Measurements from ENCODE around the gene CDC42SE1.

The CDC42SE1 gene

GRCh38 chr1:151050051-151050688, 9.3 kb downstream of the CDC42SE1 start:
- DNase-seq (ENCODE audit: insufficient read length) (no peak), FAIRE-seq (no peak)
- TF ChIP-seq POLR2A (IDR thresholded peaks at IDR 0.05; ENCODE audit: low read depth, low read length): peak; percentile 63
- TF ChIP-seq TAF1 (IDR thresholded peaks at IDR 0.05; ENCODE audit: borderline replicate concordance, low read depth, low read length): no peak
- peak; percentile 74 for TF ChIP-seq POLR2AphosphoS5 (IDR thresholded peaks at IDR 0.05; ENCODE audit: low read depth, low read length)

- no peak for TF ChIP-seq TAF1 (IDR thresholded peaks at IDR 0.05; ENCODE audit: borderline replicate concordance, low read depth, low read length)
- no peak; the same call in 1 of the 2 replicates for TF ChIP-seq POLR2AphosphoS5 (IDR thresholded peaks at IDR 0.05; ENCODE audit: low read depth, low read length)
- TF ChIP-seq POLR2A (IDR thresholded peaks at IDR 0.05; ENCODE audit: low read depth, low read length): no peak
- no peak for FAIRE-seq
- DNase-seq (ENCODE audit: insufficient read length): no peak
These were observed 10.0 kb downstream of the CDC42SE1 start for GRCh38 chr1:151049458-151049857.

GRCh38 chr1:151048645-151049032, 10.8 kb downstream of the CDC42SE1 start:
- TF ChIP-seq POLR2AphosphoS5 (IDR thresholded peaks at IDR 0.05; ENCODE audit: low read depth, low read length) (no peak; the same call in 1 of the 2 replicates), TAF1 (IDR thresholded peaks at IDR 0.05; ENCODE audit: borderline replicate concordance, low read depth, low read length) (no peak), POLR2A (IDR thresholded peaks at IDR 0.05; ENCODE audit: low read depth, low read length) (no peak)
- FAIRE-seq: no peak
- DNase-seq (ENCODE audit: insufficient read length): no peak

GRCh38 chr1:151047925-151048644, 11.3 kb downstream of the CDC42SE1 start:
- FAIRE-seq (peak; percentile 77), DNase-seq (ENCODE audit: insufficient read length) (peak; percentile 61)
- TF ChIP-seq TAF1 (IDR thresholded peaks at IDR 0.05; ENCODE audit: borderline replicate concordance, low read depth, low read length): no peak
- peak; percentile 32; the same call in 1 of the 2 replicates for TF ChIP-seq POLR2AphosphoS5 (IDR thresholded peaks at IDR 0.05; ENCODE audit: low read depth, low read length)

GRCh38 chr1:151047591-151047924, 11.9 kb downstream of the CDC42SE1 start, which contains the start of gene C1orf56:
C1orf56 (plus strand) TSS chr1:151047751; CDS start chr1:151047848, 97 bp downstream.
- DNase-seq (ENCODE audit: insufficient read length) (peak; percentile 78), FAIRE-seq (peak; percentile 90)
- peak; percentile 58; the same call in 1 of the 2 replicates for TF ChIP-seq POLR2A (IDR thresholded peaks at IDR 0.05; ENCODE audit: low read depth, low read length)
- TF ChIP-seq TAF1 (IDR thresholded peaks at IDR 0.05; ENCODE audit: borderline replicate concordance, low read depth, low read length): no peak

- TF ChIP-seq TAF1 (IDR thresholded peaks at IDR 0.05; ENCODE audit: borderline replicate concordance, low read depth, low read length) (no peak), POLR2A (IDR thresholded peaks at IDR 0.05; ENCODE audit: low read depth, low read length) (no peak), POLR2AphosphoS5 (IDR thresholded peaks at IDR 0.05; ENCODE audit: low read depth, low read length) (no peak)
- FAIRE-seq: no peak
These were observed 16.3 kb downstream of the CDC42SE1 start for GRCh38 chr1:151043163-151043562.

GRCh38 chr1:151039521-151039920, 19.9 kb downstream of the CDC42SE1 start:
- DNase-seq (ENCODE audit: insufficient read length) (no peak), FAIRE-seq (no peak)
- no peak for TF ChIP-seq POLR2A (IDR thresholded peaks at IDR 0.05; ENCODE audit: low read depth, low read length)

More at GRCh38 chr1:151043163-151043562, 16.3 kb downstream of the CDC42SE1 start:
- DNase-seq (ENCODE audit: insufficient read length): no peak

- DNase-seq (ENCODE audit: insufficient read length) (no peak), FAIRE-seq (no peak)
- TF ChIP-seq TAF1 (IDR thresholded peaks at IDR 0.05; ENCODE audit: borderline replicate concordance, low read depth, low read length) (no peak), POLR2AphosphoS5 (IDR thresholded peaks at IDR 0.05; ENCODE audit: low read depth, low read length) (no peak), POLR2A (IDR thresholded peaks at IDR 0.05; ENCODE audit: low read depth, low read length) (no peak)
These were observed 22.4 kb downstream of the CDC42SE1 start for GRCh38 chr1:151037032-151037431.

- DNase-seq (ENCODE audit: insufficient read length) (no peak), FAIRE-seq (no peak)
- TF ChIP-seq TAF1 (IDR thresholded peaks at IDR 0.05; ENCODE audit: borderline replicate concordance, low read depth, low read length) (no peak), POLR2AphosphoS5 (IDR thresholded peaks at IDR 0.05; ENCODE audit: low read depth, low read length) (no peak), POLR2A (IDR thresholded peaks at IDR 0.05; ENCODE audit: low read depth, low read length) (no peak)
These were observed 23.1 kb downstream of the CDC42SE1 start, which contains the start of gene BNIPL for GRCh38 chr1:151036356-151036755. BNIPL (plus strand) TSS chr1:151036586; CDS start chr1:151036726, 140 bp downstream.

- FAIRE-seq: no peak
- TF ChIP-seq TAF1 (IDR thresholded peaks at IDR 0.05; ENCODE audit: borderline replicate concordance, low read depth, low read length): no peak
- no peak for TF ChIP-seq POLR2A (IDR thresholded peaks at IDR 0.05; ENCODE audit: low read depth, low read length)
- TF ChIP-seq POLR2AphosphoS5 (IDR thresholded peaks at IDR 0.05; ENCODE audit: low read depth, low read length): no peak
These were observed 24.3 kb downstream of the CDC42SE1 start for GRCh38 chr1:151035167-151035566.

GRCh38 chr1:151032164-151032563, 27.3 kb downstream of the CDC42SE1 start:
- FAIRE-seq: no peak
- no peak for TF ChIP-seq TAF1 (IDR thresholded peaks at IDR 0.05; ENCODE audit: borderline replicate concordance, low read depth, low read length)
- TF ChIP-seq POLR2AphosphoS5 (IDR thresholded peaks at IDR 0.05; ENCODE audit: low read depth, low read length): no peak
- TF ChIP-seq POLR2A (IDR thresholded peaks at IDR 0.05; ENCODE audit: low read depth, low read length): no peak

More at GRCh38 chr1:151035167-151035566, 24.3 kb downstream of the CDC42SE1 start:
- DNase-seq (ENCODE audit: insufficient read length): no peak

GRCh38 chr1:151026460-151026859, 33.0 kb downstream of the CDC42SE1 start:
- TF ChIP-seq POLR2AphosphoS5 (IDR thresholded peaks at IDR 0.05; ENCODE audit: low read depth, low read length): no peak
- no peak for TF ChIP-seq TAF1 (IDR thresholded peaks at IDR 0.05; ENCODE audit: borderline replicate concordance, low read depth, low read length)
- TF ChIP-seq POLR2A (IDR thresholded peaks at IDR 0.05; ENCODE audit: low read depth, low read length): no peak
- DNase-seq (ENCODE audit: insufficient read length): no peak
- no peak for FAIRE-seq

More at GRCh38 chr1:151032164-151032563, 27.3 kb downstream of the CDC42SE1 start:
- DNase-seq (ENCODE audit: insufficient read length): no peak

Data from GM12892 (cell line).